HEK293T (cell line): ENCODE results near the gene CTNNA3.

Experiments
- ELF4 ChIP-seq: fragments of 450-650 bp; IDR thresholded peaks from 2 replicates; pipeline ENCODE4 v1.6.1; 2017; ENCODE audit warnings: antibody characterized with exemption
- LEF1 ChIP-seq: fragments of 450-650 bp; IDR thresholded peaks from 2 replicates; pipeline ENCODE4 v1.6.1; 2017; ENCODE audit warnings: mild to moderate bottlenecking, borderline replicate concordance
- SP1 ChIP-seq: fragments of 450-650 bp; IDR thresholded peaks from 2 replicates; pipeline ENCODE4 v1.6.1; 2017
- TARDBP ChIP-seq: fragments of 450-650 bp; IDR thresholded peaks from 2 replicates; pipeline ENCODE4 v1.6.1; 2016

DNA sequence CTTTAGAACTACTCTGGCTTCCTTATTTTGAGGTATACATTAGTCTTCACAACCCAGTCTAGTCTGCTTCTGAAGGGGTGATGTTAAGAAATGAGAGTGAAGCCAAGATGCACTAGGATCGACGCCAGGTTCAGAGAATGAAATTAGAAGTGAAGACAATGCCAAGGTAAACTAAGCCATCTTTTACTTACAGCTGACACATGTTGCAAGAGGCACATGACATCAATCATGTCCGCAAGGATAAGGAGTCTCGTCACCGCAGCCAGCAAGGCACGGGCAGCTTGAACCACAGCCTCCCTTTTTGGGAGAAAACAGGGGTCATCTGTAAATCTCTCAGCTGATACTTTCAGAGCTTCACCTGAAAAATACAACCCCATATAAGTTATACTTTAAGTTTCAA lies 156.7 kb downstream of the CTNNA3 start:
- TF ChIP-seq SP1, result no peak
- no peak for TF ChIP-seq TARDBP
- no peak for TF ChIP-seq ELF4
- TF ChIP-seq LEF1, result no peak
